Body of pancreas (tissue), 4 donors: Measurements from ENCODE around the gene HPS5.

ENCODE experiments used
- CTCF ChIP-seq, 7 experiments: fragments of 450-650 bp in 4 of 7; fragments of 200-600 bp in 3 of 7; sonication (generic) in 3 of 7; IDR thresholded peaks; one replicate each; pipeline ENCODE4 v1.5.1; 2016 to 2019; ENCODE audit warnings: antibody characterized with exemption in 7 of 7
- POLR2A ChIP-seq, 3 donors: fragments of 450-650 bp; IDR thresholded peaks; one replicate each; pipeline ENCODE4 v1.6.1; 2016; ENCODE audit warnings: antibody characterized with exemption in 3 of 3, mild to moderate bottlenecking in 2 of 3

GRCh38 chr11:18332891-18333290 lies 11.0 kb upstream of the HPS5 start:
- TF ChIP-seq CTCF (IDR thresholded peaks at IDR 0.05) (no peak), POLR2A (IDR thresholded peaks at IDR 0.05) (no peak)
